HG03066 (cell line): ENCODE measurements around the gene PRKCE.

ENCODE experiments used
- ATAC-seq: cut with Tn5 transposase; IDR thresholded peaks from one replicate; pipeline ENCODE4 v1.9.1; 2021; ENCODE audit warnings: low read depth; ENCODE audit not compliant: unreplicated experiment

The PRKCE gene

GRCh38 chr2:46023165-46023854 lies 371.8 kb downstream of the PRKCE start:
- ATAC-seq = no peak

GRCh38 chr2:46024146-46024779 lies 372.8 kb downstream of the PRKCE start:
- ATAC-seq = no peak

GRCh38 chr2:46025081-46025480 lies 373.6 kb downstream of the PRKCE start:
- no peak for ATAC-seq

- ATAC-seq = no peak
Observed at GRCh38 chr2:46025676-46026075, 374.2 kb downstream of the PRKCE start.

- ATAC-seq = no peak
Observed at GRCh38 chr2:46026431-46026830, 375.0 kb downstream of the PRKCE start.

GRCh38 chr2:46029332-46029811 lies 377.9 kb downstream of the PRKCE start:
- ATAC-seq = no peak

GRCh38 chr2:46030330-46030729 lies 378.9 kb downstream of the PRKCE start:
- ATAC-seq = no peak

- ATAC-seq = no peak
Observed at GRCh38 chr2:46032161-46032813, 380.8 kb downstream of the PRKCE start.

GRCh38 chr2:46032996-46033395 lies 381.5 kb downstream of the PRKCE start:
- no peak for ATAC-seq

GRCh38 chr2:46034535-46034934 lies 383.1 kb downstream of the PRKCE start:
- ATAC-seq = no peak

- ATAC-seq = no peak
Observed at GRCh38 chr2:46036929-46037328, 385.5 kb downstream of the PRKCE start.

GRCh38 chr2:46039543-46040303 lies 388.2 kb downstream of the PRKCE start:
- no peak for ATAC-seq

GRCh38 chr2:46040563-46041155 lies 389.2 kb downstream of the PRKCE start:
- ATAC-seq = no peak

- no peak for ATAC-seq
Observed at GRCh38 chr2:46041434-46041833, 390.0 kb downstream of the PRKCE start.

GRCh38 chr2:46042207-46042637 lies 390.7 kb downstream of the PRKCE start:
- ATAC-seq = no peak

- no peak for ATAC-seq
Observed at GRCh38 chr2:46042711-46043110, 391.2 kb downstream of the PRKCE start.

GRCh38 chr2:46045888-46046287 lies 394.4 kb downstream of the PRKCE start:
- no peak for ATAC-seq

- ATAC-seq = no peak
Observed at GRCh38 chr2:46047290-46047689, 395.8 kb downstream of the PRKCE start.

GRCh38 chr2:46048693-46049092 lies 397.2 kb downstream of the PRKCE start:
- no peak for ATAC-seq

- ATAC-seq = no peak
Observed at GRCh38 chr2:46050027-46050426, 398.6 kb downstream of the PRKCE start.

- ATAC-seq = no peak
Observed at GRCh38 chr2:46050489-46050888, 399.0 kb downstream of the PRKCE start.
